Bronchus fibroblast of lung (primary cell): ENCODE data around the gene CACNA2D3. TPM values are rescaled to one million over a fixed set of nuclear protein-coding genes. Genes with fewer than 3 reads are reported as not detected.

ENCODE experiments used
- total RNA-seq: library from RNA; depleted of rRNA; stranded (reverse); fragments of >200 nt; gene quantifications from 2 replicates; pipeline ENCODE4 v1.2.3, GENCODE V29; 2015

Gene CACNA2D3
- total RNA-seq, result under 0.01 TPM in 1 of 2 replicates, not detected in the other

DNA sequence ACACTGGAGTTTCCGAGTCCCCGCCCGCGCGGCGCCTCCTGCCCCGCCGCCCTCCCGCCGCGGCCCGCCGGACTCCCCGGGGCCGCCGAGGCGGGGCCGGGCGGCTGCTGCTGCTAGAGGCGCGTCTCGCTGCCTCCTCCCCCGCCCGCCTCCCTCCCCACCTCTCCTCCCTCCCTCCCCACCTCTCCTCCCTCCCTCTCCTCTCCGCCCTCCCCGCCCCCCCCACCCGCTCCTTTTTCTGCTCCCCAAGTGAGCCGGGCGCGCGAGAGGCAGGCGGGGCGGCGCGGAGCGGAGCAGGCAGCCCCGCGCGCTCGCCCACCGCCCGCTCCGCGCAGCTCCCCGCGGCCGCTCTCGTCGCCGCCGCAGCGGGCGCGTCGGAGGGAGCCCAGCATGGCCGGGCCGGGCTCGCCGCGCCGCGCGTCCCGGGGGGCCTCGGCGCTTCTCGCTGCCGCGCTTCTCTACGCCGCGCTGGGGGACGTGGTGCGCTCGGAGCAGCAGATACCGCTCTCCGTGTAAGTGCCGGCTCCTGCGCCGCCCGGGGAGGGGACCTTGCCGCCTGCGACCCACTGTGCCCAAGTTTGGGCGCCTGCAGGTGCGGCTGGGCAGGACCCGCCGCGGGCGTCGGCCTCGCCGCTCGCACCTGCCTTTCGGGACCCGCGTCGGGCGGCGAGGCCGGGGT lies at the start of gene CACNA2D3:
TSS of gene CACNA2D3 (plus strand) at position 229 of the 679 bp plus-strand sequence.

DNA sequence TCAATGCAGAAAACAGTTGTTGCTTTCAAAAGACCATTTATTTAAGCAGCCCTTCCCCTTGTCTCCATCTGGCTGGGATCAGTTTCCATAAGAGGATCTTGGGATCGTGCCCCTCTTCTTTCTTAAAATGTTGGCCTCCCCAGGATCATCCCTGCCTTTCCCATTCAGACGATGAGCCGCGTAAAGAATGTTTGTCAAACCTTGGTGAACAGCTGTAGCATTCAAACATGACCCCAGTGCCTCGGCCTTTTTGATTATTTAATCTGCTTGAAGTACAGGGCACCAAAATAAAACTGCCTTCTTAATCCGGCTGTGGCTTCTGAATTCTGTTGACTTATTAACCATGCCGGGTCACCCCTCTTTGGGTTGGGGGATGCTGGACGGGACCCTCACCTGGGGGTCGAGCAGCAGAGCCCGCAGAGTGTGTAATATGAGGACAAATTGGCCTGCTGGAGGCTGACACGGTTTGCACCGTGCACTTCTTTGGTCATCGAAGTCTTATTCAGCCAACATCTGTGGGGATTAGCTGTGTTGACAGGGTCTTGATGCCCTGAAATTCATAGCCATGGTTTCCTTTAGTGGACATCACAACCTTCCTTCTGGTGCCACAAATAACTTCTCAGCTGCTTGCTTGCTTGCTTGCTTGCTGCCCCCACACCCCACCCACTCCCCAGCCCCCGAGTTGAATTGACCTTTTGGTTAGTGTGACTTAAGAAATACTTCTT lies 805.9 kb downstream of the CACNA2D3 start, which contains the start of gene LRTM1:
TSS of gene LRTM1 (minus strand) at position 14 of the 725 bp plus-strand sequence. CDS start 148 bp downstream, outside the sequence.

Other genes starting within 250 kb of the CACNA2D3 start
- gene ACTR8, start 240.4 kb upstream of the CACNA2D3 start, total RNA-seq, result 21.3 and 25.7 TPM in 2 replicates
- 21.2 and 21.6 TPM in 2 replicates for gene SELENOK, start 230.7 kb upstream of the CACNA2D3 start, total RNA-seq